ENCODE results near the gene TMBIM4.
"Not testable (repeated sequence)": the region's sequence is repeated elsewhere in the genome, so short reads cannot be mapped to it uniquely, and the experiment has no call there.

The TMBIM4 gene

GRCh38 chr12:66169221-66170170 is at the start of gene TMBIM4:
Gene TMBIM4, minus strand, starts transcription at chr12:66169996. Its CDS starts 45 bp downstream, at chr12:66169951.
- Mint-ChIP-seq H3K36me3 (ENCODE audit: low read depth) (peaks cover 41% of the 10 kb centered on the region), H3K9me3 (peaks cover 12% of the 10 kb centered on the region), H3K4me1 (ENCODE audit: low read depth) (peaks cover 55% of the 10 kb centered on the region)

GRCh38 chr12:66217342-66217917 is 47.6 kb upstream of the TMBIM4 start:
- no peak overlapping the region for H3K27ac Mint-ChIP-seq
- H3K36me3 Mint-ChIP-seq (ENCODE audit: low read depth), result peaks cover 5% of the 10 kb centered on the region
- H3K9me3 Mint-ChIP-seq, result peaks cover 9% of the 10 kb centered on the region
- H3K27me3 Mint-ChIP-seq, result peaks cover 9% of the 10 kb centered on the region
- no peaks in the 10 kb centered on the region for H3K4me1 Mint-ChIP-seq (ENCODE audit: low read depth)
- H3K4me3 Mint-ChIP-seq, result no peak overlapping the region

More at GRCh38 chr12:66169221-66170170, at the start of gene TMBIM4:
- Mint-ChIP-seq H3K4me3 (peak within 1 kb of the TSS; percentile 97), H3K27ac (peak within 1 kb of the TSS; percentile 99), H3K27me3 (no peaks in the 10 kb centered on the region)

DNA sequence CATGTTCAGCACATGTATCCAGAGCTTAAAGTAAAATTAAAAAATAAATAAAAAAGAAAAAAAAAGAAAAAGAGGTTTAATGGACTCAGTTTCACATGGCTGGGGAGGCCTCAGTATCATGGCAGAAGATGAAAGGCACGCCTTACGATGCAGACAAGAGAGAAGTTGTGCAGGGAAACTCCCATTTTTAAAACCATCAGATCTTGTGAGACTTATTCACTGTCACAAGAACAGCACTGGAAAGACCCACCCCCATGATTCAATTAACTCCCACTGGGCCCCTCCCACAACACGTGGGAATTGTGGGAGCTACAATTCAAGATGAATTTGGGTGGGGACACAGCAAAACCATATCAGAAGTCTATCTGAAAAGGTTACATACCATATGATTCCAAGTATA is 43.2 kb upstream of the TMBIM4 start:
- not testable (repeated sequence) for H3K4me1 Mint-ChIP-seq (ENCODE audit: low read depth); H3K36me3 Mint-ChIP-seq (ENCODE audit: low read depth); H3K27ac Mint-ChIP-seq; H3K9me3 Mint-ChIP-seq; H3K4me3 Mint-ChIP-seq
- H3K27me3 Mint-ChIP-seq, result peaks cover 28% of the 10 kb centered on the region

DNA sequence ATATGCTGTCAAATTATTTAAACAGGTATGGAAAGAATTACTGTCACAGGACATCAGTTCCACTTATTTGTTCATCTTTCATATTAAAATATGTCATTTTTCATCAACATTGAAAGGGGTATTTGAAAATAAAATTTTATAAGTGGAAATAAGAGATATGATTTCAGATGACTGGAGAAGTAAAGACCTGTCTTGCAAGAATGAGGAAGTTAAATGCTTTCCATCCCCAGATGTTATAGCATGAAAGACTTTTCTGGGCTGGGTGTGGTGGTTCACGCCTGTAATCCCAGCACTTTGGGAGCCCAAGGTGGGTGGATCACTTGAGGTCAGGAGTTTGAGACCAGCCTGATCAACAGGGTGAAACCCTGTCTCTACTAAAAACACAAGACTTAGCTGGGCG is 41.8 kb upstream of the TMBIM4 start:
- not testable (repeated sequence) for H3K9me3 Mint-ChIP-seq; H3K4me1 Mint-ChIP-seq (ENCODE audit: low read depth); H3K4me3 Mint-ChIP-seq; H3K27ac Mint-ChIP-seq; H3K36me3 Mint-ChIP-seq (ENCODE audit: low read depth)
- peaks cover 33% of the 10 kb centered on the region for H3K27me3 Mint-ChIP-seq

- Mint-ChIP-seq H3K36me3 (ENCODE audit: low read depth) (peaks cover 4% of the 10 kb centered on the region), H3K9me3 (no peaks in the 10 kb centered on the region)
Observed at GRCh38 chr12:66210840-66211239, 41.0 kb upstream of the TMBIM4 start.

GRCh38 chr12:66206141-66206540 is 36.3 kb upstream of the TMBIM4 start:
- Mint-ChIP-seq H3K4me3 (no peak overlapping the region), H3K27ac (no peak overlapping the region), H3K27me3 (peaks cover 30% of the 10 kb centered on the region), H3K4me1 (ENCODE audit: low read depth) (peaks cover 22% of the 10 kb centered on the region), H3K36me3 (ENCODE audit: low read depth) (peaks cover 4% of the 10 kb centered on the region), H3K9me3 (no peaks in the 10 kb centered on the region)

More at GRCh38 chr12:66210840-66211239, 41.0 kb upstream of the TMBIM4 start:
- H3K4me1 Mint-ChIP-seq (ENCODE audit: low read depth), result no peaks in the 10 kb centered on the region
- H3K27ac Mint-ChIP-seq, result no peak overlapping the region
- peaks cover 37% of the 10 kb centered on the region for H3K27me3 Mint-ChIP-seq
- no peak overlapping the region for H3K4me3 Mint-ChIP-seq

DNA sequence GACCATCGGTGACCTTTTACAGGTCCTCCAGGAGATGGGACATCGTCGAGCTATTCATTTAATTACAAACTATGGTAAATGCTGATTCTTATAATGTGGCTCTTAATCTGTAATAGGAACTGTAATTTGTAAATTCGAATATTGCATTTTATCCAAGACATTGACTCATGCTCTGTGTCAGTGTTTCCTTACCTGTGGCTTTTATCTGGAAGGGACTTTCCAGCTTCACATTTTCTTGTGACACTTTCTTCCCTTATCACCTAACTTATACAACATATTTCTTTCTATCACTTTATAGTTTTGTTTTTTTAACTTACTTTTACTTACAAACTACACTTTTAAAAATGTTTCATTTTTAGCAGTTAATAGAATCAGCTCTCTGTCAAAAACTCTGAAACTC is 34.0 kb upstream of the TMBIM4 start:
- H3K4me3 Mint-ChIP-seq, result peak overlapping the region; percentile 7
- peaks cover 24% of the 10 kb centered on the region for H3K27me3 Mint-ChIP-seq
- peaks cover 9% of the 10 kb centered on the region for H3K9me3 Mint-ChIP-seq
- H3K4me1 Mint-ChIP-seq (ENCODE audit: low read depth), result peaks cover 22% of the 10 kb centered on the region
- no peak overlapping the region for H3K27ac Mint-ChIP-seq
- peaks cover 4% of the 10 kb centered on the region for H3K36me3 Mint-ChIP-seq (ENCODE audit: low read depth)

DNA sequence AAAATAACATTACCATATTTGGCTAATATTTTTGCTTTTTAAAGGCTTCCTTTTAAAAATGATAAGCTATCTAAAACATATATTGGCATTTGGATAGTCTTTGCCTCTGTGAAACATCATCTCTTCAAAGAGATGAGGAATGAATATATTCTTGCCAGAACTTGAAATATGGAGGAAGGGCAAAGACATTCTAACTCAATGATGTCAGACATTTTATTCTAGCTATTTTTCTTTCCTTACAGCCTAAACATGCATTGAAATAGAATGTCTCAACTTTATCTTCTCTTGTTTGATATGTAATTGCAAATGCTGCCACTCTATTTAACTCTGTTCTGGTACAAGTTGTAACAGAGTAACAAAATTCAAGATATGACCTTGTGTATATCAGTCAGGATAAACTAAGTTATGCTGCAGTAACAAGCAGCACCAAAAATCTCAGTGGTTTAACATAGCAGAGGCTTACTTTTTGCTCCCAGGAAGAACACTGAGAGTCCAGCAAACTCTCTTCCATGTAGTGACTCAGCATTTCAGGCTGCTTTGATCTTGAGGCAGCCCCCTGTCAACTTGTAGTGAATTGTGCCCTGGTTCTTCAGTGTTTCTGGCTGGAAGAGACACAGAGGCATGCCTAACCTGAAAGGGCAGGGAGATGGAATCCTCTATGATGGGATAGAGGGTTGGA is 30.2 kb upstream of the TMBIM4 start:
- Mint-ChIP-seq H3K27me3 (peaks cover 30% of the 10 kb centered on the region), H3K4me3 (no peak overlapping the region), H3K27ac (no peak overlapping the region), H3K4me1 (ENCODE audit: low read depth) (peaks cover 29% of the 10 kb centered on the region), H3K36me3 (ENCODE audit: low read depth) (no peaks in the 10 kb centered on the region), H3K9me3 (peaks cover 9% of the 10 kb centered on the region)

DNA sequence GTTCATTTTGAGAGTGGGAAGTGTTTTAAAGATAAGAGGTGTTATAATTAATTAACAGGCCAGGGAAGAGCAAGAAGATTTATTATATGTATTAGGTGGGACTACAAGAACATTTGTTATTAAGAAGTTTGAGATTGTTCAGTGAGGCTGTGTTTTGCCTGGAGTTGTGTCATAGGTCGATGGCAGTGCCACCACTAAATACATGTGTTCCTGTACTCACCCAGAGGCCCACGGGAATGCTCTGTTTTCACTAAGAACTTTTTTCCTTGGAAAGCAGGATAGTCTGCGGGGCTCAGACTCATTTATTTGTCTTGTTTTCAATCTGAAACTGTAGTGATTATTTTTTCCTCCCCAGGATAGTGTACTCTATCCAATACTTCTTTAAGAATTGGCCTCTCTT is 29.3 kb upstream of the TMBIM4 start:
- H3K4me3 Mint-ChIP-seq, result no peak overlapping the region
- H3K27ac Mint-ChIP-seq, result no peak overlapping the region
- peaks cover 24% of the 10 kb centered on the region for H3K4me1 Mint-ChIP-seq (ENCODE audit: low read depth)
- peaks cover 9% of the 10 kb centered on the region for H3K9me3 Mint-ChIP-seq
- no peaks in the 10 kb centered on the region for H3K36me3 Mint-ChIP-seq (ENCODE audit: low read depth)
- H3K27me3 Mint-ChIP-seq, result peaks cover 34% of the 10 kb centered on the region

DNA sequence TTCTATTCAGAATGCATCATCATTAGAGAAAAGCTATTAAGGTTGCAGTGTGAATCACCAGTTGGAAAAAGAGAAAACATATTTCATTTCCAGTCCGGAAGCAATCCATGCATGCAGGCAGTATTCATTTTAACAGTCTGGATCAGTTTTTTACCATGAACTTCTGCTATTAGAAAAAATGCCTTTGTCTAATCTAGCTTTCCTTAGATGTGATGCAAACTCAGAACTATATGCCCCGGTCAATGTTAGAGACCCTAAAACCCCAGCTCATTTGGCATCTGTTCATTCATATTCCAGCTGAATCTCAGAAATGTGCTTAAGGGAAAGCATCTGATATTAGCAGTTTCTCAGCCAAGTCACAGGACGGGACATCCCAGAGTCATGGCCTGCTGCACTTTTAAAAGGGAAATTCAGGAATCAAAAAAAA is 27.7 kb upstream of the TMBIM4 start:
- Mint-ChIP-seq H3K9me3 (peaks cover 9% of the 10 kb centered on the region), H3K27ac (no peak overlapping the region), H3K4me3 (no peak overlapping the region), H3K36me3 (ENCODE audit: low read depth) (no peaks in the 10 kb centered on the region), H3K27me3 (peaks cover 36% of the 10 kb centered on the region), H3K4me1 (ENCODE audit: low read depth) (peaks cover 13% of the 10 kb centered on the region)

GRCh38 chr12:66196806-66197205 is 27.0 kb upstream of the TMBIM4 start:
- Mint-ChIP-seq H3K4me3 (no peak overlapping the region), H3K4me1 (ENCODE audit: low read depth) (peaks cover 13% of the 10 kb centered on the region), H3K27ac (no peak overlapping the region), H3K36me3 (ENCODE audit: low read depth) (no peaks in the 10 kb centered on the region), H3K27me3 (peaks cover 34% of the 10 kb centered on the region), H3K9me3 (peaks cover 9% of the 10 kb centered on the region)

DNA sequence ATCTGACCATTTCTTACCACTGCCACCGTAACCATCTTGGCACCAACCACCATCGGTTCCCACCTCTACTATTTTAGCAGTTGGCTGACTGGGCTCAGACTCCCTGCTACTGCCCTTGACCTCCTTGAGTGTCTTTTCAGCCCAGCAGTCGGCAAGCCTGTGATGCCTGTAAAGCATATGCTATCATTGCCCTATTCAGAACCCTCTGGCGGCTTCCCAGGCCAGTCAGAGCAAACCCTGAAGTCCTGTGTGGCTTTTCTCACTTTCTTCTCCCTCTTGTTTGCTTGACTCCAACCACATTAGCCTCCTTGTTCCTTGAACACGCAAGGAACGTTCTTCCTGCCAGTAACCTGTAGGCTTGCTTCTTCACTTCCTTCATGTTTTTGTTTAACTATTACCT is 25.4 kb upstream of the TMBIM4 start:
- H3K36me3 Mint-ChIP-seq (ENCODE audit: low read depth), result no peaks in the 10 kb centered on the region
- H3K4me1 Mint-ChIP-seq (ENCODE audit: low read depth), result peaks cover 13% of the 10 kb centered on the region
- peaks cover 5% of the 10 kb centered on the region for H3K9me3 Mint-ChIP-seq
- no peak overlapping the region for H3K27ac Mint-ChIP-seq
- no peak overlapping the region for H3K4me3 Mint-ChIP-seq
- H3K27me3 Mint-ChIP-seq, result peaks cover 47% of the 10 kb centered on the region

GRCh38 chr12:66194122-66194521 is 24.3 kb upstream of the TMBIM4 start:
- no peak overlapping the region for H3K4me3 Mint-ChIP-seq
- no peaks in the 10 kb centered on the region for H3K9me3 Mint-ChIP-seq
- H3K36me3 Mint-ChIP-seq (ENCODE audit: low read depth), result no peaks in the 10 kb centered on the region
- H3K27ac Mint-ChIP-seq, result no peak overlapping the region
- peaks cover 53% of the 10 kb centered on the region for H3K27me3 Mint-ChIP-seq
- H3K4me1 Mint-ChIP-seq (ENCODE audit: low read depth), result peaks cover 13% of the 10 kb centered on the region

GRCh38 chr12:66191547-66192126 is 21.8 kb upstream of the TMBIM4 start:
- H3K4me3 Mint-ChIP-seq, result no peak overlapping the region
- H3K27ac Mint-ChIP-seq, result no peak overlapping the region
- no peaks in the 10 kb centered on the region for H3K9me3 Mint-ChIP-seq
- no peaks in the 10 kb centered on the region for H3K36me3 Mint-ChIP-seq (ENCODE audit: low read depth)
- H3K27me3 Mint-ChIP-seq, result peaks cover 58% of the 10 kb centered on the region
- peaks cover 15% of the 10 kb centered on the region for H3K4me1 Mint-ChIP-seq (ENCODE audit: low read depth)

All from stimulated activated naive CD8-positive, alpha-beta T cell treated with anti-CD3 and anti-CD28 coated beads, Interleukin-15, Interleukin-2, amounts not matched to agents 100 ng/mL and 50 ng/mL, for 24 hours (primary cell).